Nephron (organoid): ENCODE data around the gene GLE1.

ENCODE experiments used
- H3K27ac Mint-ChIP-seq, 3 experiments: 2 replicates each; pipeline ENCODE4 v1.8.0; 2020; ENCODE audit warnings: mixed read lengths in 3 of 3, mild to moderate bottlenecking in 2 of 3, moderate library complexity in 1 of 3
- H3K27me3 Mint-ChIP-seq: 2 replicates; pipeline ENCODE4 v1.8.0; 2021; ENCODE audit warnings: low read depth, mild to moderate bottlenecking, moderate library complexity, mixed read lengths
- H3K36me3 Mint-ChIP-seq: 2 replicates; pipeline ENCODE4 v1.8.0; 2020; ENCODE audit warnings: low read depth, mixed read lengths
- H3K4me1 Mint-ChIP-seq: 2 replicates; pipeline ENCODE4 v1.8.0; 2020; ENCODE audit warnings: mixed read lengths
- H3K4me3 Mint-ChIP-seq, 3 experiments: 2 replicates each; pipeline ENCODE4 v1.8.0; 2020; ENCODE audit warnings: mild to moderate bottlenecking in 3 of 3, mixed read lengths in 3 of 3, moderate library complexity in 2 of 3
- H3K9me3 Mint-ChIP-seq: 2 replicates; pipeline ENCODE4 v1.8.0; 2020; ENCODE audit warnings: mixed read lengths
- TF ChIP-seq, protein P1 (sequence below), 3 experiments: fragments of 200-600 bp; sonication (generic); IDR thresholded peaks; one replicate each; pipeline ENCODE4 v1.5.0; 2021; ENCODE audit warnings: antibody characterized with exemption in 3 of 3; ENCODE audit not compliant: unreplicated experiment in 3 of 3

The GLE1 gene

DNA sequence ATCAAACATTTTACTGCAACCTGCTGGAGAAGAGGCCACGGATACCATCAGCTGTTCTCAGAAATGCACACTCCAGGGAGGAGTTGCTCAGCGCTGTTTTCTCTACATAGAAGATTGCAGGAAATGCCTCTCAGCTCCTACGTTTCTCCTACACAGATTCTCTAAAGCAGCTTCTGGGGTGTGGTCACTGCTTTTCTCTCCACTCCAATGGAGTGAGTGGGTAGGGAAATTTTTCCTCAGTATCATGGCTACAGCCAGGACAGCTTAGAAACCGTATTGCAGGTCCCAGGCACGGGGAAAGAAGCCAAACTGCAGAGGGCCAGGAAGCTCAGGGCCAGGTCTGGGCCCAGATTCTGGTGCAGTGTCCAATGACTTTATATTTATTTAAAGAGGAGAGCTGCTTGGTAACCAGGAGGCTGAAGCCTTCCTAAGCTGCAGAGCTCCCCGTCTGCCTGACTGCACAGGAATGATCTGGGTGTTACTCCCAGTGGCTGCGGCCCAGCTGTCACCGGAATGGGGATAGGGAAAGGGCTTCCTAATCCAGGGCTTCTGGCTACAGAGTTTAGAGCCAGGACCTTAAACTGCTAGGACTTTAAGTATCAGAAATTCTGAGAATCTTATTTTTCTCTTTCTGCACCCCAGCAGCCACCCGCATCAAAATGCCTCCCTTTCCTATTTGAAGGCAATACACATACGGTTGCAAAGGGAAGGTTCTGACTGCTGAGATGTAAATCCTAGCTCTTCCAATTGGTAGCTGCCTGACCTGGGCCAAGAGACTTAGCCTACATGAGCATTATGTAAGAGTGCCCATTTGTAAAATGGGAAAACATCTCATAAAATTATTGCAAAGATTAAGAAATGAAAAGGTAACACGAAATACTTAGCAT is 46.5 kb downstream of the GLE1 start:
- Mint-ChIP-seq H3K36me3 (no peaks in the 10 kb centered on the region), H3K27me3 (no peaks in the 10 kb centered on the region), H3K27ac (peak overlapping the region; percentile 90 to 98 (median 97)), H3K4me3 (peak overlapping the region; percentile 95 to 96 (median 95)), H3K9me3 (no peaks in the 10 kb centered on the region), H3K4me1 (peaks cover 35% of the 10 kb centered on the region)
- TF ChIP-seq, protein P1, sequence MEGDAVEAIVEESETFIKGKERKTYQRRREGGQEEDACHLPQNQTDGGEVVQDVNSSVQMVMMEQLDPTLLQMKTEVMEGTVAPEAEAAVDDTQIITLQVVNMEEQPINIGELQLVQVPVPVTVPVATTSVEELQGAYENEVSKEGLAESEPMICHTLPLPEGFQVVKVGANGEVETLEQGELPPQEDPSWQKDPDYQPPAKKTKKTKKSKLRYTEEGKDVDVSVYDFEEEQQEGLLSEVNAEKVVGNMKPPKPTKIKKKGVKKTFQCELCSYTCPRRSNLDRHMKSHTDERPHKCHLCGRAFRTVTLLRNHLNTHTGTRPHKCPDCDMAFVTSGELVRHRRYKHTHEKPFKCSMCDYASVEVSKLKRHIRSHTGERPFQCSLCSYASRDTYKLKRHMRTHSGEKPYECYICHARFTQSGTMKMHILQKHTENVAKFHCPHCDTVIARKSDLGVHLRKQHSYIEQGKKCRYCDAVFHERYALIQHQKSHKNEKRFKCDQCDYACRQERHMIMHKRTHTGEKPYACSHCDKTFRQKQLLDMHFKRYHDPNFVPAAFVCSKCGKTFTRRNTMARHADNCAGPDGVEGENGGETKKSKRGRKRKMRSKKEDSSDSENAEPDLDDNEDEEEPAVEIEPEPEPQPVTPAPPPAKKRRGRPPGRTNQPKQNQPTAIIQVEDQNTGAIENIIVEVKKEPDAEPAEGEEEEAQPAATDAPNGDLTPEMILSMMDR (IDR thresholded peaks at IDR 0.05; ENCODE audit: unreplicated experiment in 3 of 3): no peak

DNA sequence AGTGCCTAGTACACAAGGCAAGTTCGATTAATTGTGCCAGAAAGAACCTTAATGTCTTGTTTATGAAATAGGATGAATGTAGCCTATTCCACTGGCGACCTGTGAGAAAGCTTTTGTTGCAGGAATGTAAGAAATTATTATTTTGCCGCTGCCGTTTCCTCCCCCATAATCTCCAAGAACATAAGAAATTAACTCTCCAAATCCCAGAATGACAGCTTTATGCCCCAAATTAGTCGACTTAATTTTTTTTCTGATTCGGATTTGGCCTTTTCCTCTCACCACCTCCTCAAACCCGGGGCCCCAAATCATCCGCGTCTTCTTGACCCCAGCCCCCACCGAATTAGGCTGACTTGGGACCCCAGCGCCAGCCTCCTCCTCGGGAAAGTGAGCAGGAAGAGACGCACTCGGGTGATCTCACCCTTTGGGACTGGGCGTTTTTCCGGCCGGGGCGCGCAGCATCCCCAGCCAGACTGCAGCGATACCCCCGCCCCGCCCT is 47.2 kb downstream of the GLE1 start:
- Mint-ChIP-seq H3K27ac (peak overlapping the region; percentile 90 to 98 (median 97)), H3K9me3 (no peaks in the 10 kb centered on the region), H3K4me3 (peak overlapping the region; percentile 95 to 96 (median 95)), H3K27me3 (no peaks in the 10 kb centered on the region), H3K4me1 (peaks cover 38% of the 10 kb centered on the region), H3K36me3 (no peaks in the 10 kb centered on the region)
- TF ChIP-seq, protein P1 (IDR thresholded peaks at IDR 0.05; ENCODE audit: unreplicated experiment in 3 of 3): no peak

DNA sequence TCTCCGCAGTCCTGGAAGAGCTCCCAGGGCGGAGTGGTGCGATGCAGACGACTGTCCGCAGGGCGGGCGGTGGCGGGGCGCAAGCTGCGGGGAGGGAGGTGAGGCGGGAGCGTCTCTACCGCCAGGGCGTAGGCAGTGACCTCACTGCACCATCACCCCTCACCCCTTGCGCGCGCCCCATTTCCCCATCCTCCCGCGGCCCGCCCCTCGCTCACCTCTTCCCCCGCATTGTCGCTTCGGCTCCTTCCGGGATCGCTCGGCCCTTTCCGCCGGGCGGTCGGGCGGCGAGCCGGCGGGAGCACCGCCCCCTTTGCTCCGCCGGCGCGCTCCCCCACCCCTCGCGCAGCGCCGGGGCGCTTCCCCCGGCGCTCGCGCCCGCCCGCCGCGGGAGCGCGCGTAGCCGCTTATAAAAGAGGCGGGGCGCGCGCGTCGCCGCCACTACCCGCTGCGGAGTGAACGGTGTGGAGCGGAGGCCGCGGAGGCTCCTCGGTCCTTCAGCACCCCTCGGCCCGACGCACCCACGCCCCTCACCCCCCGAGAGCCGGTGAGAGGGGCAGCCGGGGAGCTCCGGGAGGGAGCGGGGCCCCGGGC is 47.7 kb downstream of the GLE1 start, which contains the start of gene SPTAN1:
Gene SPTAN1 (plus strand): TSS at position 435 of the 591 bp plus-strand sequence. CDS start 14,154 bp downstream, outside the sequence.
- H3K9me3 Mint-ChIP-seq: no peaks in the 10 kb centered on the region
- H3K36me3 Mint-ChIP-seq: peaks cover 1% of the 10 kb centered on the region
- H3K27me3 Mint-ChIP-seq: no peaks in the 10 kb centered on the region
- TF ChIP-seq, protein P1 (IDR thresholded peaks at IDR 0.05; ENCODE audit: unreplicated experiment in 3 of 3): no peak
- peaks cover 43% of the 10 kb centered on the region for H3K4me1 Mint-ChIP-seq
- H3K27ac Mint-ChIP-seq: peak within 1 kb of the TSS; percentile 90 to 98 (median 97)
- H3K4me3 Mint-ChIP-seq: peak within 1 kb of the TSS; percentile 95 to 96 (median 95)

DNA sequence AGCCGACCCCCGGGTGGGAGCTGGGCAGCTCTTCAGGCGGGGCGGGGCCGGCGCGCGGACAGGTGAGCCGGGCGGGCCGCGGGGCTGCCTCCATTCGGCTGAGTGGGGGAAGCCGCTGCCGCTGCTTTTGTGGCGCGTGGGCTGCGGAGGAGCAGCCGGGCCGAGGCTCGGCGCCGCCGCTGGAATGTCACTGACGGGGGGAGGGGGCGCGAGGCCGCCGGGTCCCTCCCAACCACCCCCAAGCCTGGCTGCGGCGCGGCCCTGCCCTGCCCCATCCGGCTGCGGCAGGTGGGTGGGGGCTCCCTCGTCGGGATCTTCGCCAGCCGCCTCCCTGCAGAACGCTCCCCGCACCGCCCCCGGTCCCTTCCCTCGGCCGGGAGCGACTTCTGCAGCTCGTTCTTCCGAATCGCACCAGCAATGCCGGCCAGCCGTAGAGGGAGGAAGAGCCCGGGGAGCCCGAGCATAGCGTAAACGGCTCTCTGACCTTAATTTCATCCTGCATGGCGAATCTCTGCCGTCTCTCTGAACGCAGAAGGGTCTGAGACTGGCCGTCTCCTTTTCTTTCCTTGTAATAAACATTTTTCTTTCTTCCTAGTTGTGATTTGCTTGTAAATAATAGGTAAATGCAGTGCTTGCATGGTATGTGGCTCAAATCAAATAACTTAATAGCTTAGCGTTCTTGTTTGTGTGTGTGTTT is 48.4 kb downstream of the GLE1 start:
- peaks cover 3% of the 10 kb centered on the region for H3K36me3 Mint-ChIP-seq
- H3K27me3 Mint-ChIP-seq: no peaks in the 10 kb centered on the region
- TF ChIP-seq, protein P1 (IDR thresholded peaks at IDR 0.05; ENCODE audit: unreplicated experiment in 3 of 3): no peak
- peaks cover 48% of the 10 kb centered on the region for H3K4me1 Mint-ChIP-seq
- H3K27ac Mint-ChIP-seq: no peak overlapping the region
- H3K9me3 Mint-ChIP-seq: no peaks in the 10 kb centered on the region
- H3K4me3 Mint-ChIP-seq: peak overlapping the region in 1 of 3 experiments; percentile 42

DNA sequence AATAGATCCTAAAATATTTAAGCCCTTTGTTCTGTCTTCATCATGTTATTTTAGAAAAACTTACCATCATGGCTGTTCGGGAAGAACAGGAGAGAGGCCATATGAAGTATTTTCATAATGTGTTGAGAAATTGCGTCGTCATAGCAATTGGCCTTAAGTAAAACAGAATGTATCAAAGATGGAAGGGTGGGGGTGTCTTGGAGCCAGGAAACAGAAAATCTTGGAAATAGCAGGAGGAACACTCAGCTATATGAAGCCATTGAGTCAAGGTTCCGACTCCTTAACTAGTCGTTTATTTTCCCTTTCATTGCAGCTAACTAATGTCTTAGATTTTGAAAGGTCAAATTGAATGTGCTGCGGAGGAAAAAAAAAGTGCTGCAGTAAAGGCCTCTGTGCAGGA is 49.2 kb downstream of the GLE1 start:
- no peak overlapping the region for H3K27ac Mint-ChIP-seq
- no peak overlapping the region for H3K4me3 Mint-ChIP-seq
- TF ChIP-seq, protein P1 (IDR thresholded peaks at IDR 0.05; ENCODE audit: unreplicated experiment in 3 of 3): no peak
- peaks cover 3% of the 10 kb centered on the region for H3K36me3 Mint-ChIP-seq
- H3K4me1 Mint-ChIP-seq: peaks cover 53% of the 10 kb centered on the region
- H3K9me3 Mint-ChIP-seq: no peaks in the 10 kb centered on the region
- H3K27me3 Mint-ChIP-seq: no peaks in the 10 kb centered on the region
